Keratinocyte (primary cell): ENCODE data around the gene PCCA. TPM values are rescaled to one million over a fixed set of nuclear protein-coding genes. Genes with fewer than 3 reads are reported as not detected.

ENCODE experiments used
- DNase-seq: peaks from one replicate; pipeline ENCODE4 v3.0.0-alpha.2; 2011; ENCODE audit warnings: low read depth, missing footprints, low spot score
- FAIRE-seq: peaks from 2 replicates; lab custom pipeline; 2011; peaks lifted over from hg19 to GRCh38; lab: Jason Lieb, UNC
- H2AFZ ChIP-seq: 2 replicates; pipeline ENCODE4 v1.6.0; 2012; ENCODE audit warnings: low read length, control low read depth, inconsistent platforms; ENCODE audit not compliant: control insufficient read depth
- H3K27ac ChIP-seq: 2 replicates; pipeline ENCODE4 v1.5.1; 2011; ENCODE audit warnings: low read length; ENCODE audit not compliant: control insufficient read depth, insufficient read depth
- H3K27me3 ChIP-seq: 3 replicates; pipeline ENCODE4 v1.6.0; 2011; ENCODE audit warnings: low read length; ENCODE audit not compliant: control insufficient read depth, insufficient read depth; ENCODE audit errors: extremely low read depth
- H3K36me3 ChIP-seq, 2 experiments: 2 replicates in 1 of 2; 3 replicates in 1 of 2; pipeline ENCODE4 v1.5.1; 2011; ENCODE audit warnings: low read length in 2 of 2, mild to moderate bottlenecking in 1 of 2; ENCODE audit not compliant: control insufficient read depth in 2 of 2, insufficient read depth in 2 of 2; ENCODE audit errors: extremely low read depth in 1 of 2
- H3K4me1 ChIP-seq: 3 replicates; pipeline ENCODE4 v1.5.1; 2011; ENCODE audit warnings: low read length; ENCODE audit not compliant: control insufficient read depth, insufficient read depth; ENCODE audit errors: extremely low read depth
- H3K4me2 ChIP-seq: 3 replicates; pipeline ENCODE4 v1.6.0; 2011; ENCODE audit warnings: low read depth, low read length; ENCODE audit not compliant: control insufficient read depth, insufficient read depth; ENCODE audit errors: extremely low read depth
- H3K4me3 ChIP-seq, 3 experiments: fragments of 200-600 bp in 1 of 3; sonication (generic) in 1 of 3; 2 replicates in 2 of 3; 3 replicates in 1 of 3; pipeline ENCODE4 v1.5.1; 2011 to 2016; ENCODE audit warnings: low read length in 3 of 3, mild to moderate bottlenecking in 3 of 3, control low read depth in 2 of 3, inconsistent platforms in 1 of 3, low read depth in 1 of 3, mixed read lengths in 1 of 3, mixed run types in 1 of 3, moderate library complexity in 1 of 3; ENCODE audit not compliant: control insufficient read depth in 2 of 3, insufficient read depth in 2 of 3; ENCODE audit errors: extremely low read depth in 1 of 3
- H3K79me2 ChIP-seq: 2 replicates; pipeline ENCODE4 v1.6.0; 2012; ENCODE audit warnings: low read length; ENCODE audit not compliant: control insufficient read depth, insufficient read depth
- H3K9ac ChIP-seq: 3 replicates; pipeline ENCODE4 v1.6.0; 2011; ENCODE audit warnings: low read length; ENCODE audit not compliant: control insufficient read depth, insufficient read depth; ENCODE audit errors: extremely low read depth
- H3K9me1 ChIP-seq: 3 replicates; pipeline ENCODE4 v1.6.0; 2011; ENCODE audit warnings: low read length; ENCODE audit not compliant: control insufficient read depth, insufficient read depth; ENCODE audit errors: extremely low read depth
- H3K9me3 ChIP-seq: 2 replicates; pipeline ENCODE4 v1.5.1; 2012; ENCODE audit warnings: low read depth, low read length; ENCODE audit not compliant: control insufficient read depth
- H4K20me1 ChIP-seq: 3 replicates; pipeline ENCODE4 v1.6.0; 2011; ENCODE audit warnings: low read length; ENCODE audit not compliant: control insufficient read depth, insufficient read depth; ENCODE audit errors: extremely low read depth
- EZH2 ChIP-seq: IDR thresholded peaks from one replicate; pipeline ENCODE4 v1.6.1; 2012; ENCODE audit warnings: inconsistent platforms, mild to moderate bottlenecking, low read length, moderate library complexity
- dilution Hi-C: fragments of 300-500 bp; cut with MboI; formaldehyde crosslinking; loops from one replicate; pipeline ENCODE4 v1.7.0; 2020; ENCODE audit warnings: low sequenced_read_pairs; ENCODE audit not compliant: extremely low pct_ligation_motif_present
- polyA plus RNA-seq, 5 experiments: library from polyadenylated mRNA; depleted of rRNA in 3 of 5; stranded (reverse) in 3 of 5; stranded (forward) in 1 of 5; unstranded in 1 of 5; fragments of >200 nt; gene quantifications; 1 replicate in 1 of 5; 2 replicates in 3 of 5; 3 replicates in 1 of 5; pipeline versions ENCODE4 v1.2.1 to v1.2.3, GENCODE V29; 2011 to 2012; ENCODE audit warnings: missing spikeins in 2 of 5, low read depth in 1 of 5, low replicate concordance in 1 of 5
- TF ChIP-seq, protein P1 (sequence below), 3 experiments: IDR thresholded peaks in 1 of 3; conservative IDR thresholded peaks in 1 of 3; optimal IDR thresholded peaks in 1 of 3; 2 replicates in 2 of 3; 3 replicates in 1 of 3; pipeline versions ENCODE3 to v1.5.1; 2011; ENCODE audit warnings: low read length in 3 of 3, mild to moderate bottlenecking in 3 of 3, moderate library complexity in 2 of 3, control low read depth in 1 of 3, inconsistent platforms in 1 of 3; ENCODE audit not compliant: insufficient read depth in 2 of 3; ENCODE audit errors: extremely low read depth in 1 of 3

Gene PCCA
- polyA plus RNA-seq, 1 donor (not counting 4 experiments of a cell fraction or from before 2014, with no cell fraction given) = 8.1 TPM

DNA sequence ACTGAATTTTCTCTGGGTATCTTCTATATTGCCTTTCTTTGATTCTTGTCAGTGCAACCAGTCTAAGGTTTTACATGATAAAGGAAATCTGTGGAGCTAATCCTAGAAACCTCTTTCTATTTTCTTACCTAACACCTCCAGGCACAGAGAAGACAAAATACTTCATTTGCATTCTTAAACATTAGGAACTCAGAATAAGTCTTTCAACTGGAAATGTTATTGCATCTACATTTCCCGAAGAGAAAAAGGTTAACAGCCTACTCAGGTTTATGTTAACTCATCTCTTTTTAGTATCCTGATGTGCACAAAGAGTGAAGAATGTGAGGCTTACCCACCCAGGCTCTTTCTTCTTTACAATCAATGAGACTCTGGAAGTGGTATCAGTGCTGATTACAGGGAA lies 106.7 kb downstream of the PCCA start:
- Histone ChIP-seq H3K9me1 (peaks cover 2% of the 10 kb centered on the region), H3K36me3 (no peaks in the 10 kb centered on the region), H3K79me2 (no peaks in the 10 kb centered on the region), H3K9ac (no peak overlapping the region), H3K9me3 (no peaks in the 10 kb centered on the region), H2AFZ (no peak overlapping the region), H3K4me1 (no peaks in the 10 kb centered on the region), H3K4me2 (no peak overlapping the region), H4K20me1 (no peaks in the 10 kb centered on the region), H3K4me3 (no peak overlapping the region), H3K27ac (no peak overlapping the region), H3K27me3 (no peaks in the 10 kb centered on the region)
- FAIRE-seq = no peak
- no peak for TF ChIP-seq EZH2
- TF ChIP-seq, protein P1, sequence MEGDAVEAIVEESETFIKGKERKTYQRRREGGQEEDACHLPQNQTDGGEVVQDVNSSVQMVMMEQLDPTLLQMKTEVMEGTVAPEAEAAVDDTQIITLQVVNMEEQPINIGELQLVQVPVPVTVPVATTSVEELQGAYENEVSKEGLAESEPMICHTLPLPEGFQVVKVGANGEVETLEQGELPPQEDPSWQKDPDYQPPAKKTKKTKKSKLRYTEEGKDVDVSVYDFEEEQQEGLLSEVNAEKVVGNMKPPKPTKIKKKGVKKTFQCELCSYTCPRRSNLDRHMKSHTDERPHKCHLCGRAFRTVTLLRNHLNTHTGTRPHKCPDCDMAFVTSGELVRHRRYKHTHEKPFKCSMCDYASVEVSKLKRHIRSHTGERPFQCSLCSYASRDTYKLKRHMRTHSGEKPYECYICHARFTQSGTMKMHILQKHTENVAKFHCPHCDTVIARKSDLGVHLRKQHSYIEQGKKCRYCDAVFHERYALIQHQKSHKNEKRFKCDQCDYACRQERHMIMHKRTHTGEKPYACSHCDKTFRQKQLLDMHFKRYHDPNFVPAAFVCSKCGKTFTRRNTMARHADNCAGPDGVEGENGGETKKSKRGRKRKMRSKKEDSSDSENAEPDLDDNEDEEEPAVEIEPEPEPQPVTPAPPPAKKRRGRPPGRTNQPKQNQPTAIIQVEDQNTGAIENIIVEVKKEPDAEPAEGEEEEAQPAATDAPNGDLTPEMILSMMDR (optimal IDR thresholded peaks at IDR 0.05 in 1 of 3, IDR thresholded peaks at IDR 0.05 in 1 of 3, conservative IDR thresholded peaks at IDR 0.05 in 1 of 3; ENCODE audit: extremely low read depth in 1 of 3, insufficient read depth in 2 of 3, low read length in 3 of 3) = no peak
- DNase-seq = no peak
- dilution Hi-C loops = no loop called here

GRCh38 chr13:100196375-100196774 lies 107.5 kb downstream of the PCCA start:
- Histone ChIP-seq H3K9me1 (peaks cover 2% of the 10 kb centered on the region), H3K4me2 (no peak overlapping the region), H3K9ac (no peak overlapping the region), H4K20me1 (no peaks in the 10 kb centered on the region), H3K27me3 (no peaks in the 10 kb centered on the region), H3K79me2 (no peaks in the 10 kb centered on the region), H3K9me3 (no peaks in the 10 kb centered on the region), H3K27ac (no peak overlapping the region), H3K36me3 (no peaks in the 10 kb centered on the region), H3K4me1 (no peaks in the 10 kb centered on the region), H3K4me3 (no peak overlapping the region), H2AFZ (no peak overlapping the region)
- no peak for TF ChIP-seq EZH2
- TF ChIP-seq, protein P1 (optimal IDR thresholded peaks at IDR 0.05 in 1 of 3, IDR thresholded peaks at IDR 0.05 in 1 of 3, conservative IDR thresholded peaks at IDR 0.05 in 1 of 3; ENCODE audit: extremely low read depth in 1 of 3, insufficient read depth in 2 of 3, low read length in 3 of 3) = no peak
- FAIRE-seq (no peak), DNase-seq (no peak)
- dilution Hi-C loops = no loop called here
